Uterus (tissue), 2 donors: ENCODE measurements around the gene PLXNA4.

Experiments
- POLR2A ChIP-seq, 2 donors: fragments of 450-650 bp; IDR thresholded peaks; one replicate each; pipeline ENCODE4 v1.6.1; 2016; ENCODE audit warnings: antibody characterized with exemption in 2 of 2, mild to moderate bottlenecking in 1 of 2, moderate library complexity in 1 of 2
- TF ChIP-seq, protein P1 (sequence below), 4 experiments: fragments of 200-600 bp in 2 of 4; fragments of 450-650 bp in 2 of 4; sonication (generic) in 2 of 4; IDR thresholded peaks; one replicate each; pipeline ENCODE4 v1.5.1; 2016 to 2019; ENCODE audit warnings: antibody characterized with exemption in 4 of 4, mild to moderate bottlenecking in 2 of 4, moderate library complexity in 1 of 4

GRCh38 chr7:132152131-132152889 is 424.0 kb downstream of the PLXNA4 start:
- TF ChIP-seq POLR2A (IDR thresholded peaks at IDR 0.05): no peak
- TF ChIP-seq, protein P1, sequence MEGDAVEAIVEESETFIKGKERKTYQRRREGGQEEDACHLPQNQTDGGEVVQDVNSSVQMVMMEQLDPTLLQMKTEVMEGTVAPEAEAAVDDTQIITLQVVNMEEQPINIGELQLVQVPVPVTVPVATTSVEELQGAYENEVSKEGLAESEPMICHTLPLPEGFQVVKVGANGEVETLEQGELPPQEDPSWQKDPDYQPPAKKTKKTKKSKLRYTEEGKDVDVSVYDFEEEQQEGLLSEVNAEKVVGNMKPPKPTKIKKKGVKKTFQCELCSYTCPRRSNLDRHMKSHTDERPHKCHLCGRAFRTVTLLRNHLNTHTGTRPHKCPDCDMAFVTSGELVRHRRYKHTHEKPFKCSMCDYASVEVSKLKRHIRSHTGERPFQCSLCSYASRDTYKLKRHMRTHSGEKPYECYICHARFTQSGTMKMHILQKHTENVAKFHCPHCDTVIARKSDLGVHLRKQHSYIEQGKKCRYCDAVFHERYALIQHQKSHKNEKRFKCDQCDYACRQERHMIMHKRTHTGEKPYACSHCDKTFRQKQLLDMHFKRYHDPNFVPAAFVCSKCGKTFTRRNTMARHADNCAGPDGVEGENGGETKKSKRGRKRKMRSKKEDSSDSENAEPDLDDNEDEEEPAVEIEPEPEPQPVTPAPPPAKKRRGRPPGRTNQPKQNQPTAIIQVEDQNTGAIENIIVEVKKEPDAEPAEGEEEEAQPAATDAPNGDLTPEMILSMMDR (IDR thresholded peaks at IDR 0.05): no peak
